Measurements from ENCODE around the gene SLC5A5. TPM values are rescaled to one million over a fixed set of nuclear protein-coding genes. Genes with fewer than 3 reads are reported as not detected.

Gene SLC5A5
- total and polyA plus RNA-seq, 4 donors: 0.14 to 0.95 (median 0.15) TPM; not detected in 1

DNA sequence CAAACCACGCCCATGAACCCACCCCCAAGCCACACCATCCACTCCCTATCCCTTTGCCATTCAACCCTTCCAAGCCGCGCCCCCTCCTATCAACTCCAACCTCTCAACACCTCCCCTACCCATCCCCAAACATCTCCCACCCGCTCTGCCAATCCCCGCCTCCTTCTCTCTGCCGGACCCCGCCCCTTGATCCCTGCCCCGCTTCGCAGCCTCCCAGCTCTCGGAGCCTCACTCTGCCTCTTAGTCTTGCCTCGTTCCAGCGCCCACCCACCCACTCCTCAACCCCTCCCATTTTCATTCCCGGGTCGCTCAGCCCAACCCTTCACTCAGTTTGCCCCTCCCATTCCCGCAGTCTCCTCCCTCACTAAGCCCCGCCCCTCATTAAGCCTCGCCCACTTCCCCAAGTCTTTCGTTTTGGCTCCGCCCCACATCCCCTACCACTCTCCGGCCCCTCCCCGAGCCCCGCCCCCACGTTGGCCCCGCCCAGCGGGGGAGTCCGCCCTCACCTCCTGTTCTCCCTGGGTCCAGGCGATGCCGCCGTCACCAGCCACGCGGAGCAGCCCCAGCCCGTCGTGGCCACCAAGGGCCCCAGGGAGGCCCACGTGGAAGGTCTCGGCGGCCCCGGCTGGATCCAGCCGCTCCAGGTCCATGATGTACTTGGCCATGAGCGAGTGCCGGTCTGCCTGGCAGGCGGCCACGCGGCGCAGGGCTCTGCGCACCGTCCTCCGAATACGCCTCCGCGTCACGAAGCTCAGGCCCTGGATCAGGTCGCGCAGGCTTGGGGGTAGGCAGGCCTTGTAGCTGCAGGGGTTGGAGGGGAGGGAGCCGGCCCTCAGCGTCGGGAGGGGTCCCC is 29.7 kb upstream of the SLC5A5 start:
- H3K9ac ChIP-seq (ENCODE audit: insufficient read depth in 1 of 2, low read length in 2 of 2): no peak overlapping the region
- WGBS, 2 donors: 45 to 70% methylated on average over 56 of the region's 56 CpGs
- peaks cover 0 to 20% (median 0%) of the 10 kb centered on the region in 4 donors for H3K36me3 ChIP-seq (ENCODE audit: control insufficient read depth in 4 of 4, insufficient read depth in 4 of 4, low read length in 4 of 4)

DNA sequence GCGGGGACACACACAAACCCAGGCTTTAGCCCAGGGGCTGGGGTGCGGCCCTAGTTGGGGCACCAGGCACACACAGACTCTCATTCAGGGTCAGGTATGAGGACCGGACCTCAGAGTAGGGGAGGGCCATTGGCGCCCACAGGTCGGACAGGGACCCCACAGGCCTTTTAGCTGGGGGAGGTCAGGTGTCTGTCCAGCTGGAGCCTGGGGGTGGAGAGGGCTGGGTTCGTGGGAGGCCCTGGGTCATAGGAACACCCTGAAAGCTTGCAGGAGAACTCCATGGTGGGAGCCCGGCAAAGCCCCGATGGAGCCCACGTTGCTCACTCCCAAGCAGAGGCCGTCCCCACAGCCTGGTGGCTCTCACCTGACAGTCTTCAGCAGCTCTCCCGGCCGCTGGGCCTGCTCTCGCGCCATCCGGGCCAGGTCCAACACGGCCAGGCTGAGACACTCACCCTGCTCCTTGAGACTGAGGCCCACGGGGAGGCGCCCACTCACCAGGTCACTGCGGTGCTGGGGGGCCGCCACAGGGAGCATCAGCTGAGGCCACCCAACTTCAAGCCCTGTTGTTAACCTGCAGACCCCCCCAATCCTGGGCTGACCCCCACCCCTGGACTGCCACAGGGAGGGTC is 29.0 kb upstream of the SLC5A5 start:
- no peak overlapping the region for H3K4me3 ChIP-seq

More for the DNA sequence above, 29.7 kb upstream of the SLC5A5 start:
- Histone ChIP-seq H3K27ac (ENCODE audit: low read depth in 1 of 2, low read length in 1 of 2) (no peak overlapping the region), H3K4me1 (ENCODE audit: control insufficient read depth in 5 of 5, insufficient read depth in 5 of 5, low read length in 5 of 5) (peaks cover 0 to 4% (median 0%) of the 10 kb centered on the region in 5 donors), H3K4me3 (no peak overlapping the region), H3K9me3 (ENCODE audit: control insufficient read depth in 4 of 4, insufficient read depth in 3 of 4, low read length in 3 of 4) (peaks cover 0 to 2% (median 0%) of the 10 kb centered on the region in 4 donors), H3K27me3 (ENCODE audit: control insufficient read depth in 3 of 3, insufficient read depth in 3 of 3, low read length in 2 of 3) (peaks cover 0 to 7% (median 0%) of the 10 kb centered on the region in 3 donors)
- peak; percentile 49 for ATAC-seq (ENCODE audit: insufficient read depth, low FRiP score)
- DNase-seq: peak; percentile 79 to 84 (median 79)
- TF ChIP-seq CTCF (IDR thresholded peaks at IDR 0.05; ENCODE audit: control extremely low read depth, extremely low read depth): no peak

GRCh38 chr19:17843292-17843827 is 28.4 kb upstream of the SLC5A5 start:
- no peak overlapping the region for H3K4me3 ChIP-seq
- no peak for DNase-seq
- peaks cover 0 to 2% (median 0%) of the 10 kb centered on the region in 4 donors for H3K9me3 ChIP-seq (ENCODE audit: control insufficient read depth in 4 of 4, insufficient read depth in 3 of 4, low read length in 3 of 4)
- peaks cover 0 to 16% (median 0%) of the 10 kb centered on the region in 4 donors for H3K36me3 ChIP-seq (ENCODE audit: control insufficient read depth in 4 of 4, insufficient read depth in 4 of 4, low read length in 4 of 4)
- no peak for TF ChIP-seq CTCF (IDR thresholded peaks at IDR 0.05; ENCODE audit: control extremely low read depth, extremely low read depth)
- H3K9ac ChIP-seq (ENCODE audit: insufficient read depth in 1 of 2, low read length in 2 of 2): no peak overlapping the region
- no peak overlapping the region for H3K27ac ChIP-seq (ENCODE audit: low read depth in 1 of 2, low read length in 1 of 2)
- 82 to 89% methylated on average over 9 of the region's 9 CpGs for WGBS, 2 donors
- peaks cover 0 to 10% (median 0%) of the 10 kb centered on the region in 3 donors for H3K27me3 ChIP-seq (ENCODE audit: control insufficient read depth in 3 of 3, insufficient read depth in 3 of 3, low read length in 2 of 3)
- ATAC-seq (ENCODE audit: insufficient read depth, low FRiP score): no peak
- H3K4me1 ChIP-seq (ENCODE audit: control insufficient read depth in 5 of 5, insufficient read depth in 5 of 5, low read length in 5 of 5): peaks cover 0 to 8% (median 0%) of the 10 kb centered on the region in 5 donors

More for the DNA sequence above, 29.0 kb upstream of the SLC5A5 start:
- no peak for TF ChIP-seq CTCF (IDR thresholded peaks at IDR 0.05; ENCODE audit: control extremely low read depth, extremely low read depth)
- WGBS, 2 donors: 74 to 86% methylated on average over 19 to 20 of the region's 20 CpGs
- Histone ChIP-seq H3K27me3 (ENCODE audit: control insufficient read depth in 3 of 3, insufficient read depth in 3 of 3, low read length in 2 of 3) (peaks cover 0 to 10% (median 0%) of the 10 kb centered on the region in 3 donors), H3K36me3 (ENCODE audit: control insufficient read depth in 4 of 4, insufficient read depth in 4 of 4, low read length in 4 of 4) (peaks cover 0 to 18% (median 0%) of the 10 kb centered on the region in 4 donors), H3K9ac (ENCODE audit: insufficient read depth in 1 of 2, low read length in 2 of 2) (no peak overlapping the region), H3K4me1 (ENCODE audit: control insufficient read depth in 5 of 5, insufficient read depth in 5 of 5, low read length in 5 of 5) (peaks cover 0 to 7% (median 0%) of the 10 kb centered on the region in 5 donors), H3K9me3 (ENCODE audit: control insufficient read depth in 4 of 4, insufficient read depth in 3 of 4, low read length in 3 of 4) (peaks cover 0 to 2% (median 0%) of the 10 kb centered on the region in 4 donors), H3K27ac (ENCODE audit: low read depth in 1 of 2, low read length in 1 of 2) (no peak overlapping the region)
- ATAC-seq (ENCODE audit: insufficient read depth, low FRiP score): no peak
- DNase-seq: no peak
